SU-DHL-6 (cell line): ENCODE measurements around the gene PPP6C.

ENCODE experiments used
- EZH2phosphoT487 ChIP-seq: fragments of 200-600 bp; sonication (generic), shearing (Covaris generic); conservative IDR thresholded peaks from 2 replicates; pipeline ENCODE4 v1.6.1; 2018; ENCODE audit warnings: mild to moderate bottlenecking, antibody characterized with exemption, low read length, moderate library complexity, mixed read lengths
- TF ChIP-seq, protein P1 (sequence below): fragments of 200-600 bp; sonication (generic); IDR thresholded peaks from one replicate; pipeline ENCODE4 v1.5.1; 2017; ENCODE audit warnings: antibody characterized with exemption, mild to moderate bottlenecking, low read length, moderate library complexity; ENCODE audit not compliant: insufficient read depth, poor library complexity, severe bottlenecking

DNA sequence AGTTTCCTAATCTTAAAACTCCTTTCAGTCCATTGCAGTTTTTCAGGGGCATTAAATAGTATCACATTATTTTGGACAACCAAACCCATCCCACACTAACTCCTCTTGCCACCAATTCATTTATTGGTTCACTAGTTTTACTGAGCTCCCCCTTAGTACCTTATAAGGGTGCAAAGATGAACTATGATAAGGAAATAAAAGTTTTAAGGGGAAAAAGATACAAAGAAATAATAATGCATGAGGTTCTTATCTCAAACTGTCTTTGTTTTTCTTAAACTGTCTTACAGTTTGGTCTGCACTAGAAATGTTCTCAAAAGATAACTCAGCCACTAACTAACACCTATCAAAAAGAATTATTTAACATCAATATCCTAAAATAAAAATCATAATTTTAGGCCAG, 54.6 kb downstream of the PPP6C start:
- TF ChIP-seq, protein P1, sequence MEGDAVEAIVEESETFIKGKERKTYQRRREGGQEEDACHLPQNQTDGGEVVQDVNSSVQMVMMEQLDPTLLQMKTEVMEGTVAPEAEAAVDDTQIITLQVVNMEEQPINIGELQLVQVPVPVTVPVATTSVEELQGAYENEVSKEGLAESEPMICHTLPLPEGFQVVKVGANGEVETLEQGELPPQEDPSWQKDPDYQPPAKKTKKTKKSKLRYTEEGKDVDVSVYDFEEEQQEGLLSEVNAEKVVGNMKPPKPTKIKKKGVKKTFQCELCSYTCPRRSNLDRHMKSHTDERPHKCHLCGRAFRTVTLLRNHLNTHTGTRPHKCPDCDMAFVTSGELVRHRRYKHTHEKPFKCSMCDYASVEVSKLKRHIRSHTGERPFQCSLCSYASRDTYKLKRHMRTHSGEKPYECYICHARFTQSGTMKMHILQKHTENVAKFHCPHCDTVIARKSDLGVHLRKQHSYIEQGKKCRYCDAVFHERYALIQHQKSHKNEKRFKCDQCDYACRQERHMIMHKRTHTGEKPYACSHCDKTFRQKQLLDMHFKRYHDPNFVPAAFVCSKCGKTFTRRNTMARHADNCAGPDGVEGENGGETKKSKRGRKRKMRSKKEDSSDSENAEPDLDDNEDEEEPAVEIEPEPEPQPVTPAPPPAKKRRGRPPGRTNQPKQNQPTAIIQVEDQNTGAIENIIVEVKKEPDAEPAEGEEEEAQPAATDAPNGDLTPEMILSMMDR: no peak
- no peak for TF ChIP-seq EZH2phosphoT487
